WI38 (cell line): ENCODE results near the gene SLC18A3.

Experiments used
- H3K4me3 ChIP-seq: 2 replicates; pipeline ENCODE4 v1.5.1; 2011; ENCODE audit warnings: low read depth, mild to moderate bottlenecking, control low read depth, low read length
- TF ChIP-seq, protein P1 (sequence below): IDR thresholded peaks from 2 replicates; pipeline ENCODE4 v1.5.1; 2012; ENCODE audit warnings: low read depth, mild to moderate bottlenecking, control low read depth, low read length

The SLC18A3 gene

DNA sequence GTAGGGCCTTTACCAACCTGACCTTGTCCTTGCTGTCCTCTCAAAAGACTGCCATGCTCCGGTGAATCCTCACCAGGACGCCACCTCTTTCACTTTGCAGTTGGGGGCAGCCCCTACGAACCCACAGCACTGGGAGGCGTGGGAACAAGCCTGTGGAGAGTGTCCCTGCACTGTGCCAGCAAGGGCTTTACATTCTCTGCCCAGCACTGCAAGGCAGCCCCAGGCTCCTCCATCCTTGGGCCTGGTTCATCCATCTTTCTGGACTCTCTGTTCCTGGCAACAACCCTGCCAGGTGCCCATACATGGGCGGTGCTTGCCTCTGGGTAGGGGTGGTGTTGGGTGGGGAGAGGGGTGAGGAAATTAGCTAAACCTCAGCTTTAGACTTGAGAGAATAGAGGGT is 5.1 kb downstream of the SLC18A3 start:
- TF ChIP-seq, protein P1, sequence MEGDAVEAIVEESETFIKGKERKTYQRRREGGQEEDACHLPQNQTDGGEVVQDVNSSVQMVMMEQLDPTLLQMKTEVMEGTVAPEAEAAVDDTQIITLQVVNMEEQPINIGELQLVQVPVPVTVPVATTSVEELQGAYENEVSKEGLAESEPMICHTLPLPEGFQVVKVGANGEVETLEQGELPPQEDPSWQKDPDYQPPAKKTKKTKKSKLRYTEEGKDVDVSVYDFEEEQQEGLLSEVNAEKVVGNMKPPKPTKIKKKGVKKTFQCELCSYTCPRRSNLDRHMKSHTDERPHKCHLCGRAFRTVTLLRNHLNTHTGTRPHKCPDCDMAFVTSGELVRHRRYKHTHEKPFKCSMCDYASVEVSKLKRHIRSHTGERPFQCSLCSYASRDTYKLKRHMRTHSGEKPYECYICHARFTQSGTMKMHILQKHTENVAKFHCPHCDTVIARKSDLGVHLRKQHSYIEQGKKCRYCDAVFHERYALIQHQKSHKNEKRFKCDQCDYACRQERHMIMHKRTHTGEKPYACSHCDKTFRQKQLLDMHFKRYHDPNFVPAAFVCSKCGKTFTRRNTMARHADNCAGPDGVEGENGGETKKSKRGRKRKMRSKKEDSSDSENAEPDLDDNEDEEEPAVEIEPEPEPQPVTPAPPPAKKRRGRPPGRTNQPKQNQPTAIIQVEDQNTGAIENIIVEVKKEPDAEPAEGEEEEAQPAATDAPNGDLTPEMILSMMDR, result no peak

DNA sequence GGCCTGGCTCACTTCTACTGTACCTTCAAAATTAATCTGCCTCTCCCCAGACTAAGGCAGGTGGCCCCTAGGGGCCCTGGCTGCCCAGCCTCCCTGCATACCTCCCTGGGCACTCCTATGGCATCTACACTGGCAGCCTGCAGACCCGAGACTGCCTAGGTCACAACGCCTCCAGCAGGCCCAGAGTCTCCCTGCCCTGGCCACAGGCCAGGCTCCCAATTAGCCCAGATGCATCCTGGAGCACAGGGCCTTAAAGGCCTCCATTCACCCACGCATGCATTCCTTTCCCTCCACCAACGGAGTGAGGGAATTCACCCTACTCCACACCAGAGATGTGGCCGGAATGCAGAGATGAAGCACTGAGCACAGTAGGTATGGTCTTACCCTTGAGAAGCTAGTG is 5.6 kb downstream of the SLC18A3 start:
- TF ChIP-seq, protein P1, result no peak
- no peak overlapping the region for H3K4me3 ChIP-seq

More for the DNA sequence above, 5.1 kb downstream of the SLC18A3 start:
- no peak overlapping the region for H3K4me3 ChIP-seq

DNA sequence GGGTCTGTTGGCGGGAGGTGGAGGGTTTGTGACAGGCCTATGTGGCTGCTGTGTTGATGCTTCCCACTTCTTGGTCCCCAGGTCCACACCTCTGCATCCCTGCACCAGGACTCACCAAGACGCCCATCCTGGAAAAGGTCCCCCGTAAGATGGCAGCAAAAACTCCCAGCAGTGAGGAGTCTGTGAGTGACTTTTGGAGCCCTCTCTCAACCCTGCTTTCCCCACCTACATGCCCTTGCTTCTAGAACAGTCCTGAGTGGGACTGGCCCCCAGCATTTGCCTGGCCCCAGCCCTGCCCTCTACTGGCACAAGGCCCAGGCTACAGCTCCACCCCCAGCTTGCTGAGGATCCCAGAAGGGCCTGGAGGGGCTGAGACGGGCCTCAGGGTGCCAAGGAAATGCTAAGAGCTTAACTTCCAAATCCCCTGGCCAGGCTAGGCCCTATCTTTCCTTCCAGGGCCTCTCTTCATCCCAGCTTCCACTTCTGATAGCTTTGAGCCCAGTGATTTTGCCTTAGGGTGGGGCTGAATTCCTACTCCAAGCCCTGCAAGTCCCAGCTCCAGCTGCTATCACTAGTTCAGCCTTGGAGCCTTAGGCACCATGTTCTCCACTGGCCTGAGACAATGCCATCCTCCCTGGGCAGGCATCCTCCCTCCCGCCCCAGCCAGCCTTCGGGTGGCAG is 6.5 kb downstream of the SLC18A3 start:
- TF ChIP-seq, protein P1, result no peak
- H3K4me3 ChIP-seq, result no peak overlapping the region

DNA sequence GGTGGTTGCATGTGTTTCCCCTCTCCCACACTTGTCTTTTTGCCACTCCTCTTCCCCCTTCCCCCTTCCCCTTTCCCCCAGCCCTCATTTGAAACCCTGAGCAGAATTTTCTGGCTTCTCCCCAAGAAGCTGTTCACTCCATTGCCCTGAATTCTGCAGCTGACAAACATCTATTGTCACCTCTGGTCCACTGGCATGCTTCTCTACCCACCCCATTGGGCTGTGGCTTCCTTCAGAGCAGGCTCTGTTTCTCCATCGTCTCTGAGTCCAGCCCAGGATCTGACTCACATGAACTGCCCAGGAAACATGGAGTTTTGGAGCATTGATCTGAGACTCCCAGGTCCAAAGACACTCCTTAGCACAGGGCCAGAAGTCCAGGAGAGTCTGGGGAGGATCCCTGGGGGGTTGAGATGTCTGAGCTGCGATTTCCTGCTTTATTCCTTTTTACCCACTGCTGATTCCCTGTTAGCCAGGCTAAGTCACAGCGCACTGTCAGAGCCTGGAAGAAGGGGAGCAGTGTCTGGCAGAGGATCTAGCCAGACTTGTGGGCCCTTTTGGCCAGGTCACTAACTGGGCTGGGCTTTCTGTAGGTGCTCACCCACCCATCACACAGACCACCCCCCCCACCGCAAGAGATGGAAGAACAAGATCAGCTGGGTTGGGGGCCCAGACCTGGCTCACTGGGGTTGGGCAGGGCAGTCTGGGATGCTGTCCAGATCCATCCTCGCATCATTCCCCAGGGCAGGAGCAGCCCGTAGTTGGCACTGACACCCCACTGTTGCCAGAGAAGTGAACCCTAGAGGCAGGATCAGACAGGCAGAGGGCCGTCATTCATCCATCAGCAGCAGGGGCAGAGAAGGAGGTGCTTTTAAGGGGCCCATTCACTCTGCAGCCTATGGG is 7.3 kb downstream of the SLC18A3 start:
- TF ChIP-seq, protein P1, result no peak
- H3K4me3 ChIP-seq, result no peak overlapping the region

DNA sequence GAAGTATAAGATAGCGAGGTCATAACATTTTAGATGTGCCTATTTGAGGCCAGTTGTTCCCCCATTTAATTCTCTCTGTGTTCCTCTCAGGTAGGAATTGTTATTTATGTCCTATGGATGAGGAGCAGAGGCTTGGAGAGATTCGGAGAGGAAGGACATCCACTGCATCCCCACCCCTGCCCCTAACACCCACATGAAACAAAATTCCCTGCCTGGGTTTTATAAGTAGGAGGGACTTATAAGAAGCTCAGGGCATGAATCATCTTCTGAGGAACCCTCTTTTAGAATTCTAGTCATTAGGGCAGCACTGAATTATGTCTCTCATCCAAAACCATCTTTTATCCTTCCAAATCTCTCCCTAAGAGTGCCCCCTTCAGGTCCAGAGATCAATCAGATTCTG is 8.7 kb downstream of the SLC18A3 start:
- TF ChIP-seq, protein P1, result no peak
- H3K4me3 ChIP-seq, result no peak overlapping the region

DNA sequence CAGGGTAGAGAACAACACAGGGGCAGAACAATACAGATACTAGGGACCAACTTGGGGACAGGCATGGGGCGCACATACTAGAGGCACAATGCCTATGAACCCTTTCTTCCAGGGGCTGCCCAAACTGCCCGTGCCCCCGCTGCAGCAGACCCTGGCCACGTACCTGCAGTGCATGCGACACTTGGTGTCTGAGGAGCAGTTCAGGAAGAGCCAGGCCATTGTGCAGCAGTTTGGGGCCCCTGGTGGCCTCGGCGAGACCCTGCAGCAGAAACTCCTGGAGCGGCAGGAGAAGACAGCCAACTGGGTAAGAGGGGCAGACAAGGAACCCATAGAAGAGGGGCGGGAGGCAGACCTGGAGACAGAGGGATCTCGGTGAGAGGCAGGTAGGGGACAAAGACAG is 9.5 kb downstream of the SLC18A3 start:
- TF ChIP-seq, protein P1, result no peak
- no peak overlapping the region for H3K4me3 ChIP-seq

DNA sequence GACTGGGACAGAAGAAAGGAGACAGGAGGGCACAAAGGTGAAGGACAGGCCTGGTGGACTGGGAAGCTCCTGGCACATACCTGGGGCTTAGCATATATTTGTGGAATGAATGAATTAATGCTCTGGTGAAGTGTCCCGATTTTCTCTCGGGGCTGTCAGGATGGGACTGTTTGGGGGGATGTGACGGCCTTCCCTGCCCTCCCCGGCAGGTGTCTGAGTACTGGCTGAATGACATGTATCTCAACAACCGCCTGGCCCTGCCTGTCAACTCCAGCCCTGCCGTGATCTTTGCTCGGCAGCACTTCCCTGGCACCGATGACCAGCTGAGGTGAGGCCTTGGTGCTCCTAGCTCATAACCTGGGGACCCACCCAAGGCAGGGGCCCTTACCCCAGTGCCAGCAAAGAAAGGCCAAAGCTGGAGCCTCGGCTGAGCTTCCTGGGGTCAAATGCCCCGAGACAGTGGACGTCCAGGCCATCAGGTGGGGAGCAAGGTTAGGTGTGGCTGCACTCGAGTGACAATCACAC is 10.2 kb downstream of the SLC18A3 start:
- TF ChIP-seq, protein P1, result no peak
- H3K4me3 ChIP-seq, result no peak overlapping the region
